ENCODE results near the gene RBMXL3.

RBMXL3 gene

DNA sequence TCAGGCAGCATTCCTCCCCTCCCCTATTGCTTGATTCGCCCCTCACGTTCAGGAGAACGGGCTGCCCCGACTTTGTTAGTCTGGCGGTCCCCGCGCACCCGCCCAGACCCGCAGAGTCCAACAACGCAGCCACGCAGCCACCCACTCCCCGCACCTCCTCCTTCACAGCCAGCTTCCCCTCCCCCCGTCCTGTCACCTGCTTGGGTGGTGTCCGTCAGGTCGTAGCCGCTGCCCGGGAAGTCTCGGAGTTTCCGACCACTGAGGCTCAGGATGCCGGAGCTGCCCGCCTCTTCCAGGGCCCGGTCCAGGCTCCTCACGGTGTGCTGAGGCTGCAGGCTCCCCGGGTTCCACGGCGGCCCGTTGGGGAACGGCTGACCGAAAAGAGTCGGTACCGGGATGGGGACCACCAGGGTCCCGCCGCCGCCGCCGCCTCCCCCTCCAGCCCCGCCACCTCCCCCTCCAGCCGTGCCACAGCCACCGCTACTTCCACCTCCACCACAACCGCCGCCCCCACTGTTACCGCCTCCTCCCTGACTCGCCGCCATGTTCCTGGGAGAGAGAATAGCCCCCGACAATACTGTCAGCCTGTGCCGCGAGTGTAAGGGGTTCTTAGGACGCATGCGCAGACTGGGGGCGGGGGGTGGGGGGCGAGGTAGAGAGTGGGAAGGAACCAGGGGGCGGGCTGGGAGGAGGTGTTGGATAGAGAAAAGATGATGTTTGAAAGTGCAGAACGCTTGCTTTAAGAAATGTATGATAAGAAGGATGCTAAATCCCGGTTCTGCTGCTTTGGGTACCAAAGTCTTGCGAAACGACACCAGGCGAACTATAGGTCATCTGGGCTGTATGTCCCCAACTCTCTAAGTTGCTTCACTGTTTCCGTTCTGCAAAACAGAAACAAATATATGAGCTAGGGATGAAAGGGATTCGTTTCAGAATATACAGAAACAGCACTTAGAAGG, 44.6 kb downstream of the RBMXL3 start, which contains the start of gene LRCH2:
Gene LRCH2 (minus strand): TSS at position 600 of the 959 bp plus-strand sequence. CDS start 55 bp downstream, at position 545.
- DNase-seq: peak in 50 of 56 donors; percentile 2 to 66 (median 26)

DNA sequence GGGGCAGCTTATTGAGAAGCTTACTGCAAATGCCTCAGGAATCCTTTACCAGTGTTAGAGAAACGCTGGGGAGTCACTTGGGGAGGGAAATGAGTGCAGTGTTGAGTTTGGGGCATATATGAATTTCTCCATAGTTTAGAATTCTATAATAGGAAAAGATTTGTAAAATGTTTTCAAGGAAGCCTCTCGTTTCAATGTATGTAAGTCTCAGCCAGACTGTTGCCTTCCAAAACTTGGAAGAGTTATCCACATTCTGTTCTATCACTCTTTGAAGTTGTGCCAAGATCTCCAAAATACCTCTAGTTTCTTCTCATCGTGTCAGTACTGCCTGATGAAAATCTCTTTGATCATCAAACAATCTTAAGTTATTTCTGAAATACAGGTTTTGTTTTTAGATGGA, 45.3 kb downstream of the RBMXL3 start:
- peak in 1 of 56 donors; percentile 15 for DNase-seq

DNA sequence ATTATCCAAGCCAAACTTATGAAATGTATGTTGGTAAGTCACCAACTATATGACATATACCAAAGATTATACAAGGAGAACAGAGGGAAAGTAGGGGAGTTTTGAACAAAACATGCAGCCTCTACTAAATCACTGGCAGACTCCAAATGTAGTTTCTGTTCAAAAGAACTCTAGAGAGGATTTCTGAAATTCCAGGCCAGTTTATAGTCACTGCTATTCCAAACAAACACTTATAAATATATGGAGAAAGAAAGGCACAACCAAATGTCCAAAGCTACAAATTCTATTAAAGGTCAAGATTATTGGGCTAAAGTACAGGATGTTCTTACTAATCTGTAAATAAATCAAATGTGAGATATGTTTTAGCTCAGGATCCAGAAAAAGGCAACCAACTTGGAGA, 47.4 kb downstream of the RBMXL3 start:
- no peak for DNase-seq

DNA sequence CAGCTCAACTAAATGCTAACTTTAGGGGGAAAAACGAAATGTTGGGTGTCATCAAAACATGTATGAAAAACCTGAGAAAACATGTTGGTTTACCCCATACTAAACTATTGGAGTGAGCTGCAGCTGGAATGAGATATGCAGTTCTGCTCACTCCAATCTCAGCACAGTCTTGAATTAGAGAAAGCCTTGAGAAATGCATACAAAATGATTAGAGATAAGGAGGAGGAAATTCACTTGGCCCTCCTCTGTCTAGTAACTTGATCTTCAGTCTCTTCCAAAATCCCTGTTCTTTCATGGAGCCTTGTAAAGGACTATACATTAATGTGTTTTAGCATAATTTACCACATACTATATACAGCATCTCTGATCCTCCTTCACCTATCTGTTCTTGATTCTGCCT, 47.8 kb downstream of the RBMXL3 start:
- DNase-seq: no peak

Data from amygdala (tissue), 56 donors.